ENCODE data around the gene WWC2.

The WWC2 gene

GRCh38 chr4:183211533-183211932 is 112.5 kb downstream of the WWC2 start:
- no peak for DNase-seq

GRCh38 chr4:183213996-183214395 is 114.9 kb downstream of the WWC2 start:
- no peak for DNase-seq

DNA sequence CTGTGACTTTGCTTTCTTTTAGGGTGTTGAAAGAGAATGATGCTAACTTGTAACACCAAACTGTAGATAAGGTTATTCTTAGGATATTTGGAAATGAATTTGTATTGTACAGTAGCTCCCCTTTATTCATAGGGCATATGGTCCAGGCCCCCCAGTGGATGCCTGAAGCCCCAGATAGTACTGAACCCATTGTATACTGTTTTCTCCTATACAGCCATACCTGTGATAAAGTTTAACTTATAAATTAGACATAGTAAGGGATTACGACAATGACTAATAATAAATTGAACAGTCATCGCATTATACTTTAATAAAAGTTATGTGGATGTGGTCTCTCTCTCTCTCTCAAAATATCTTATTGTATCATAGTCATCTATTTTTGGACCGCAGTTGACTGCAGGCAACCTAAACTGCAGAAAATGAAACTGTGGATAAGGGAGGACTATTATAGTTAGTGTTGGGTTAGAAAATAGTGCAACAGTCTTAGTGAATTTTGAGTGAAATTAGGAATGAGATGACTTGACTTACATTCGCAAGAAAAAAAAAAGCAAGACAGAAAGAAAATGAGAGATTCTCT is 115.9 kb downstream of the WWC2 start:
- no peak for DNase-seq

- no peak for DNase-seq
These were observed 121.2 kb downstream of the WWC2 start for GRCh38 chr4:183220236-183220635.

DNA sequence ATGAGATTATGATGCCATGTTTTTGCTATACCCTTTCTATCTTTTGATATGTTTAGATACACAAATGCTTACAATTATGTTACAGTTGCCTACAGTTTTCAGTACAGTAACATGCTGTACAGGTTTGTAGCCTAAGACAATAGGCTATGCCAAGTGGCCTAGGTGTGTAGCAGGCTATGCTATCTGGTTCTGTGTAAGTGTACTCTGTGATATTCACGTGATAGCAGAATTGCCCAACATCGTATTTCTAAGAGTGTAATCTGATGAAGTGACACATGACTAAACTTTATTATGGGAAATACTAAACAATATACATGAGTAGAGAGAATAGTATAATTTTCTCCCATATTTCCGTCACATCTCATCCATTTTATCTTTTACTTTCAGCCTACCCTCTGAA is 124.0 kb downstream of the WWC2 start:
- DNase-seq, result no peak

GRCh38 chr4:183229397-183229796 is 130.3 kb downstream of the WWC2 start:
- no peak for DNase-seq

DNA sequence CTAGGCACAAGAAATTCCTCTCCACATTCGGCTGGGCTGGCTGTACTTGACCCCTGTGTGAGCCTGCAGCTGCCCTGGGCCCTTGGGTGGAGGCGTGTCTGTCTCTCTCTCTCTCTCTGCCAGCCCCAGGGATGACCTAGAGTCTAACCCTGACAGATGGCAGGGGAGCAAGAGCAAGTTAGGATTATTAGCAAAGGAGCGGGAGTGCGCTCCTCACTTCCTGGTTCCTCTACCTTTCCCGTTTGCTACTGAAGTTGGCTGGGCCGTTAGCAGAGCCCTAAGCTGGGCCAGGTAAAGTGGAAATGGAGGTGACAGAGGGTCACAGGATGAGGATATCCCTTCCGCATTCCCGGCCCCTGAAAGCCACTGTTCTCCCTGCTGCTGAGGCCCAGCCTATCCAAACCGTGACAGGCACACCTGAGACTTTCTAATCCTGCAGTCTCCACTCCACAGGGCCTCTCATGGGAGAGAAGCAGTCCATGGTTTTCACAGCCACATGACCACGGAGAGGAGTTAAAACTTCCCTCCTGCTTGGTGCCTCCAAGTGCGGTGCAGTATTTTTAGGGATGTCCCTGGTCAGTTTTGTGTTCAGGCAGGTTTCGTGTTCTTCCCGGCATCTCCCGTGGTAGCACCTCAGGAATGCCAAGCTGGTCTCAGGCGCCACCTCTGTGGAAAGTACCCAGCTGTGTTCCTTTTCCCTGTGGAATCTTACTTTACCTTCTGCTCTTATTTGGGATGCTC is 141.7 kb downstream of the WWC2 start:
- DNase-seq, result no peak

DNA sequence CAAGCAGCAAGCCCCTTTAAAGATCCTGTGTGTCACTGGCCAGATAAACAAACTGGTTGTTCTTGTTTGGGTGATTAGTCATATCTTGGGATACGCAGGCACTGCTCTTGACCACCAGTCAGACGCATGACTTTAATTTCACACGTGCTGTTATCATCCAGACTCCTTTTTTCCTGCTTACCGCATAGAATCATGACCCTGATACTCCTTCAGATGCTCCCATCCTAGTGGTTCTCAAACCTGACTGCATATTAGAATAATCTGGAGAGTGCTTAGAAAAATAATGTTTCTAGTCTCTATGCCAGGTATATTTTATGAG is 142.2 kb downstream of the WWC2 start:
- DNase-seq, result no peak

DNA sequence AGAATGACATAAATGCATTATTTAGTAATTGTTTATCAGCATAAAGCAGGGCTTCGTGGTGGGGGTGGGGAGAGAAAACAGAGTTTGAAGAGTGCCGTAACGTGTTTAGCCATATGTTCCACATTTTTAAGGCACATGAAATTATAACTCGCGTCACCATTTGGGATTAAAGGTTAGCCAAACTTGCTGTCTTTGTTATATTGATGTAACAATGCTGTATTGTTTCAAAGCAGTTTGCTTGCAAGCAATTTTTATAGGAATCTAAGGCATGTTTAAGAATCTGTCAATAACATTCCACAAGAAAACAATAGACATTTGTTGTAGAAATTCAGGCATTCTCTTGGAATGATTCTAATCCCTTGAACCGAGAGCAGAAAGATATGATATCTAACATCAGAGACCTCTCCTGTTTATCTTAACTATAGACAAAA is 142.7 kb downstream of the WWC2 start:
- DNase-seq, result no peak

GRCh38 chr4:183242291-183242690 is 143.2 kb downstream of the WWC2 start:
- no peak for DNase-seq

GRCh38 chr4:183244019-183244418 is 145.0 kb downstream of the WWC2 start:
- no peak for DNase-seq

DNA sequence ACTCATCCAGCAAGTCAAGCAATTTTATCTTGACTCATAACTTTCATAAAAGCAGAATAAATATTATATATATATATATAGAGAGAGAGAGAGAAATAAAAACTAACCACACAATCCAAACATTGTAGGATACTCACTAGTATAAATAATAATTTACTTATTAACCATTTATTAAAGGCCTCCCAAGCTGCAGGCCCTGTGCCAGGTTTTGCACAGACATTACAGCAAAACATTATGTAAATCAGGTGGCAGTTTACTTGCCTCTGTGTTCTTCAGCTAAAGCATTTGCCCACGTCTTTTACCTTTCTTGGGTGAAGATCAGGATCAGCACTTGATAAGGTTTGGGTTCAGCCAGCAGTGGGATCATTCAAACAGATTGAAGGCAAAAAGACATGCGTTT is 145.4 kb downstream of the WWC2 start:
- DNase-seq, result no peak

DNA sequence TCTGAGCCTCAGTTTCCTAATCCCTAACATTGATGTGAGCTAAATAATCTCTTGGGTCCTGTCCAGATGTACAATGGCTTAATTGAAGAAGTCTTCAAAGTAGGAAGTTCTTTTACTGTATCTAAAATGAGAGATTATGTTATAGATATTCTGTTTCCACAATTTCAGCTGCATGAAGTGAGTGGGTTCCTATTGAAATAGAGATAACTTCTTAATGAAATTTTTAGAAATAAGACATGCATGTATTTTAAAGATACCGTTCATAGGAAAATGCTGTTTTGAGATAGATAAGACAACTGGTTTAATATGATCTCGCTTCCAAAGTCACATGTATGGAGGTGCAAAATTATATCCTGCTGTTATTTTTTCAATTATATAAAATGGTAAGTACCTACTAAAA is 149.1 kb downstream of the WWC2 start:
- no peak for DNase-seq

DNA sequence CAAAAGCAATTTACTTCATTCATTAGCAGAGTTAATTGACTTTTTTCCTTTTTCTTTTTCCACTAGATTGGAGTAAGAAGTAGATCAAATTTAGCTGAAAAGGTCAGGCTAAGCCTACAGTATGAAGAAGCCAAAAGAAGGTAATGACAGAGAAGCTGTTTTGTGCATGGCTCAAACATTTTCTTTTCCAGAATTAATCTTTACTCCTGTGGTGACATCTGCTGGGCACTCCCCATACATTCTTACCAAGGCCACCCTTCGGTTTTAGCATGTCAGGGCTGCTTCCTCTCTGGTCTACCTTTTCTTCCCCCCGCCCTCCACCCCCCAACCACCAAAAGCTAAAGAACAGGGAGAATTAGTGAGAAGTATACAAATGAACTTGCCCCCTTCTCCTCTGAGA is 150.8 kb downstream of the WWC2 start:
- DNase-seq, result peak; percentile 8

DNA sequence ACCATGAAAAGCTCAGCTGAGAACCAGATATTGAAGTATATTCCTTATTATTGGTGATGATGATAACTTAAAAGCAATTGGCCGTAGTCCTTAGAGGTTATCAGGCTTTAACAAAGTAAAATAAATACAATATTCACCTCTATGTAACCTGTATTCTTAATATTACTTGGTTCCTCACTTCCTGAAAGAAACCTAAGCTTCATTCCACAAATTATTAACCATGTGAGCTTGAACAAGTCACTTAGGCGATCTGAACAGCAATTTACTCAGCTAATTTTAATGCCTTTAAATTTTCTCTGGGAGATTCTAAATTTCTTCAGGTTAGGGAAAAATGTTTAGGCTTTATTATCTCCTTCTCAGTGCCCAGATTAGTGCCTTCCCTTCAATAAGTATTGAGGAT is 151.8 kb downstream of the WWC2 start:
- DNase-seq, result no peak

DNA sequence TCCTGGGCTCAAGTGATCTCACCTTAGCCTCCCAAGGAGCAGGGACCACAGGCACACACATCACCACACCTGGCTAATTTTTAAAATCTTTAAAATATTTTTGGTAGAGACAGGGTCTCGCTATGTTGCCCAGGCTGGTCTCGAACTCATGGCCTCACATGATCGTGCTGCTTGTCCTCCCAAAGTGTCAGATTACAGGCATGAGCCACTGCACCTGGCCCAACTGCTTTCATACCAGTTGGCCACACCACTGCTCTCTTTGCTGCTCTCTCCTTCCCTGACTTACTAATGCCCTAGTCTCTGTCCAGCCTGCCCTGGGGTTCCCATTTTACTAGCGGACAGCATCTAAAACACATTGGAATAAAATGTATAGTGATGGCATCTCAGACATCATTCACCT is 153.9 kb downstream of the WWC2 start:
- no peak for DNase-seq

DNA sequence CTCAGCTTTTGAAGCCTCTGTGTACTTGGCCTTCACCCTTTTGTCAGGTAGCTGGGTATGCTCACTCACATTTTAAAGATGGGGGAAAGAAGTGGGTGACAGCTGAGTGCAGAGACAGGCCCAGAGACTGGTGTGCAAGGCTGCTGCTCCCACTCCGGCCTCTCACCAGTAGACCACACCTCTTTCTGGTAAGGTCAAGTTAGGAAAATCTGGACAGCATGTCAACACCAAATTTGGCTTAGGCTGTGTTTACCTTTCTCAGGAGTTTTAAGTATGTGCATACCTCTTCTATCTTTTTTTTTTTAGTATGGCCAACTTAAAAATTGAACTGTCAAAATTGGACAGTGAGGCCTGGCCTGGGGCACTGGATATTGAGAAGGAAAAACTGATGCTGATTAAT is 154.4 kb downstream of the WWC2 start:
- no peak for DNase-seq

- no peak for DNase-seq
These were observed 155.1 kb downstream of the WWC2 start for GRCh38 chr4:183254162-183254561.

GRCh38 chr4:183255487-183255886 is 156.4 kb downstream of the WWC2 start:
- DNase-seq, result no peak

GRCh38 chr4:183256343-183256742 is 157.3 kb downstream of the WWC2 start:
- no peak for DNase-seq

GRCh38 chr4:183256756-183257385 is 157.8 kb downstream of the WWC2 start:
- DNase-seq, result peak; percentile 13

GRCh38 chr4:183257808-183258207 is 158.8 kb downstream of the WWC2 start:
- DNase-seq, result no peak

DNA sequence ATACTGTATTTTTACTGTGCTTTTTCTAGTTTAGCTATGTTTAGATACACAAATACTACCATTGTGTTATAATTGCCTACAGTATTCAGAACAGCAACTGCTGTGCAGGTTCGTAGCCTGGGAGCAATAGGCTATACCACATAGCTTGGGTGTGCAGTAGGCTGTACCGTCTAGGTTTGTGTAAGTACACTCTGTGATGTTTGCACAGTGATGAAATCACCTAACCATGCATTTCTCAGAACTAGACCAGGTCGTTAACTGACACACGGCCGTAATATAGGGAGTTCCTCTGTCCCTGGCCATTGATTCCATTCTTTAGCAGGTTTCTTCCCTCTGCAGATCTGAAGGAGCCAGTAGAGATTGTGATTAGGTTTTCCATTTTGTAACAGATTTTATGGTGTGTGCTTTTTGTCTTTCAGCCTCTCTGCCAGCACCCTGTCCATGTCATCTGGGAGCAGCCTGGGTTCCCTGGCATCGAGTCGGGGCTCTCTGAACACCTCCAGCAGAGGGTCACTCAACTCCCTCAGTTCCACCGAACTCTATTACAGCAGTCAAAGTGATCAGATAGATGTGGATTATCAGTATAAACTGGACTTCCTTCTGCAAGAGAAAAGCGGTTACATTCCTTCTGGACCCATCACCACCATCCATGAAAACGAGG is 161.6 kb downstream of the WWC2 start:
- no peak for DNase-seq
